Parathyroid adenoma (tissue), 2 donors: ENCODE data around the gene ANG.

ENCODE experiments used
- H2AFZ ChIP-seq: fragments of 300-600 bp; sonication (generic); one replicate; pipeline ENCODE4 v1.7.0; 2017; ENCODE audit warnings: antibody characterized with exemption, mild to moderate bottlenecking
- H3K27ac ChIP-seq: fragments of 300-600 bp; sonication (generic); one replicate; pipeline ENCODE4 v1.7.0; 2017
- H3K27me3 ChIP-seq: fragments of 300-600 bp; sonication (generic); one replicate; pipeline ENCODE4 v1.7.0; 2017; ENCODE audit warnings: low read length; ENCODE audit not compliant: control insufficient read depth, insufficient read depth
- H3K36me3 ChIP-seq: fragments of 300-600 bp; sonication (generic); one replicate; pipeline ENCODE4 v1.7.0; 2017; ENCODE audit warnings: low read length; ENCODE audit not compliant: control insufficient read depth, insufficient read depth
- H3K4me1 ChIP-seq: fragments of 300-600 bp; sonication (generic); one replicate; pipeline ENCODE4 v1.7.0; 2017; ENCODE audit warnings: control low read depth
- H3K4me2 ChIP-seq: fragments of 300-600 bp; sonication (generic); one replicate; pipeline ENCODE4 v1.7.0; 2017; ENCODE audit warnings: low read length
- H3K4me3 ChIP-seq: fragments of 300-600 bp; sonication (generic); one replicate; pipeline ENCODE4 v1.7.0; 2017; ENCODE audit warnings: low read depth, low read length
- H3K79me2 ChIP-seq: fragments of 300-600 bp; sonication (generic); one replicate; pipeline ENCODE4 v1.7.0; 2017; ENCODE audit warnings: control low read depth
- H3K9ac ChIP-seq: fragments of 300-600 bp; sonication (generic); one replicate; pipeline ENCODE4 v1.7.0; 2017; ENCODE audit warnings: mild to moderate bottlenecking
- H3K9me3 ChIP-seq: fragments of 300-600 bp; sonication (generic); one replicate; pipeline ENCODE4 v1.7.0; 2017; ENCODE audit warnings: low read length; ENCODE audit not compliant: control insufficient read depth
- CTCF ChIP-seq: fragments of 300-600 bp; sonication (generic); IDR thresholded peaks from one replicate; pipeline ENCODE4 v1.7.0; 2017; ENCODE audit warnings: antibody characterized with exemption, mild to moderate bottlenecking
- donor health status: primary hyperparathyroidism.

ANG gene

GRCh38 chr14:20657216-20658211, 31.1 kb upstream of the ANG start:
- Histone ChIP-seq H3K36me3 (no peaks in the 10 kb centered on the region), H3K27me3 (peaks cover 7% of the 10 kb centered on the region), H3K9me3 (no peaks in the 10 kb centered on the region)

GRCh38 chr14:20658246-20658645, 30.3 kb upstream of the ANG start:
- Histone ChIP-seq H3K9me3 (no peaks in the 10 kb centered on the region), H3K79me2 (no peaks in the 10 kb centered on the region), H3K27ac (no peak overlapping the region), H3K4me1 (no peaks in the 10 kb centered on the region), H3K4me2 (no peak overlapping the region), H3K27me3 (peaks cover 5% of the 10 kb centered on the region), H3K9ac (no peak overlapping the region), H3K36me3 (no peaks in the 10 kb centered on the region), H3K4me3 (no peak overlapping the region), H2AFZ (no peak overlapping the region)
- TF ChIP-seq CTCF, result no peak

More at GRCh38 chr14:20657216-20658211, 31.1 kb upstream of the ANG start:
- H3K4me3 ChIP-seq, result no peak overlapping the region
- peak; percentile 36 for TF ChIP-seq CTCF
- no peaks in the 10 kb centered on the region for H3K4me1 ChIP-seq
- H3K27ac ChIP-seq, result no peak overlapping the region
- no peaks in the 10 kb centered on the region for H3K79me2 ChIP-seq
- no peak overlapping the region for H3K9ac ChIP-seq
- no peak overlapping the region for H3K4me2 ChIP-seq
- peak overlapping the region; percentile 38 for H2AFZ ChIP-seq

- no peaks in the 10 kb centered on the region for H3K79me2 ChIP-seq
- H3K4me1 ChIP-seq, result no peaks in the 10 kb centered on the region
- no peaks in the 10 kb centered on the region for H3K36me3 ChIP-seq
- no peak overlapping the region for H3K4me3 ChIP-seq
- H3K27ac ChIP-seq, result no peak overlapping the region
- H3K9me3 ChIP-seq, result no peaks in the 10 kb centered on the region
- no peak for TF ChIP-seq CTCF
- no peak overlapping the region for H3K9ac ChIP-seq
- H3K4me2 ChIP-seq, result no peak overlapping the region
- H3K27me3 ChIP-seq, result peaks cover 3% of the 10 kb centered on the region
- no peak overlapping the region for H2AFZ ChIP-seq
Measured at GRCh38 chr14:20659336-20659735, 29.2 kb upstream of the ANG start.

GRCh38 chr14:20659813-20660395, 28.7 kb upstream of the ANG start:
- Histone ChIP-seq H3K27me3 (peaks cover 3% of the 10 kb centered on the region), H3K4me2 (no peak overlapping the region), H3K9me3 (no peaks in the 10 kb centered on the region), H3K36me3 (no peaks in the 10 kb centered on the region), H3K4me1 (no peaks in the 10 kb centered on the region), H3K79me2 (no peaks in the 10 kb centered on the region), H2AFZ (no peak overlapping the region), H3K4me3 (no peak overlapping the region), H3K9ac (no peak overlapping the region), H3K27ac (no peak overlapping the region)
- no peak for TF ChIP-seq CTCF
